ENCODE data around the gene LRCH1. TPM values are rescaled to one million over a fixed set of nuclear protein-coding genes. Genes with fewer than 3 reads are reported as not detected.

Gene LRCH1
- total RNA-seq, 1 experiment from 2014 or later: 27.0 TPM

GRCh38 chr13:46551410-46552302 lies 1.3 kb upstream of the LRCH1 start:
- Mint-ChIP-seq H3K27me3 (ENCODE audit: insufficient read depth, unreplicated experiment) (no peaks in the 10 kb centered on the region), H3K9me3 (ENCODE audit: unreplicated experiment) (no peaks in the 10 kb centered on the region), H3K27ac (ENCODE audit: unreplicated experiment) (peak overlapping the region; percentile 87), H3K4me1 (ENCODE audit: low read depth, unreplicated experiment) (peaks cover 27% of the 10 kb centered on the region), H3K36me3 (ENCODE audit: insufficient read depth, unreplicated experiment) (peaks cover 6% of the 10 kb centered on the region), H3K4me3 (ENCODE audit: unreplicated experiment) (peak overlapping the region; percentile 97)
- TF ChIP-seq CTCF (IDR thresholded peaks at IDR 0.05; ENCODE audit: insufficient read depth in 1 of 2, low read depth in 1 of 2, low read length in 1 of 2, severe bottlenecking in 1 of 2, unreplicated experiment in 1 of 2): peak; percentile 92 to 96
- H3K36me3 ChIP-seq (ENCODE audit: control insufficient read depth, insufficient read depth, low read length): no peaks in the 10 kb centered on the region
- POLR2A ChIA-PET: interaction anchor here (0.6 kb wide), 1 partner anchor 170 kb away, joined by 3 read pairs; no protein-coding TSS in a partner anchor
- no peaks in the 10 kb centered on the region for H3K27me3 ChIP-seq (replicated peaks; ENCODE audit: control insufficient read depth, insufficient read depth, low read length)
- no peaks in the 10 kb centered on the region for H3K9me3 ChIP-seq
- CTCF ChIA-PET: interaction anchor here (0.7 to 3.0 kb wide), 5 partner anchors 28 to 170 kb away, joined by 3 to 32 read pairs (median 5); no protein-coding TSS in a partner anchor
- intact Hi-C loops (cut with micrococcal nuclease; ENCODE audit: unreplicated experiment): loop anchor here (1.0 to 5.0 kb wide), 4 partner anchors 58 to 170 kb away; no protein-coding TSS in a partner anchor
- peak; percentile 87 to 89 for DNase-seq
- no TSS peak for BruUV-seq (replicated peaks)
- H3K4me1 ChIP-seq: peaks cover 24% of the 10 kb centered on the region
- H3K4me3 ChIP-seq (ENCODE audit: low read depth, low read length): peak overlapping the region; percentile 99

GRCh38 chr13:46552303-46552682 lies 677 bp upstream of the LRCH1 start:
- POLR2A ChIA-PET: interaction anchor here (0.6 kb wide), 1 partner anchor 169 kb away, joined by 3 read pairs; no protein-coding TSS in a partner anchor
- H3K27me3 Mint-ChIP-seq (ENCODE audit: insufficient read depth, unreplicated experiment): no peaks in the 10 kb centered on the region
- no peaks in the 10 kb centered on the region for H3K9me3 Mint-ChIP-seq (ENCODE audit: unreplicated experiment)
- Histone ChIP-seq H3K27me3 (replicated peaks; ENCODE audit: control insufficient read depth, insufficient read depth, low read length) (no peaks in the 10 kb centered on the region), H3K9me3 (no peaks in the 10 kb centered on the region), H3K4me1 (peaks cover 23% of the 10 kb centered on the region), H3K36me3 (ENCODE audit: control insufficient read depth, insufficient read depth, low read length) (no peaks in the 10 kb centered on the region), H3K4me3 (ENCODE audit: low read depth, low read length) (peak overlapping the region; percentile 99)
- no peak for DNase-seq
- H3K4me1 Mint-ChIP-seq (ENCODE audit: low read depth, unreplicated experiment): peaks cover 33% of the 10 kb centered on the region
- TSS peak; percentile 72 for BruUV-seq (replicated peaks)
- intact Hi-C loops (cut with micrococcal nuclease; ENCODE audit: unreplicated experiment): loop anchor here (5.0 kb wide), 1 partner anchor 105 kb away; no protein-coding TSS in a partner anchor
- CTCF ChIA-PET: interaction anchor here (0.8 to 3.0 kb wide), 4 partner anchors 29 to 169 kb away, joined by 4 to 32 read pairs (median 6); no protein-coding TSS in a partner anchor
- no peak for TF ChIP-seq CTCF (IDR thresholded peaks at IDR 0.05; ENCODE audit: insufficient read depth in 1 of 2, low read depth in 1 of 2, low read length in 1 of 2, severe bottlenecking in 1 of 2, unreplicated experiment in 1 of 2)
- H3K4me3 Mint-ChIP-seq (ENCODE audit: unreplicated experiment): peak overlapping the region; percentile 97
- H3K27ac Mint-ChIP-seq (ENCODE audit: unreplicated experiment): peak overlapping the region; percentile 87
- peaks cover 12% of the 10 kb centered on the region for H3K36me3 Mint-ChIP-seq (ENCODE audit: insufficient read depth, unreplicated experiment)

GRCh38 chr13:46553521-46553885 lies 533 bp downstream of the LRCH1 start:
- TF ChIP-seq CTCF (IDR thresholded peaks at IDR 0.05; ENCODE audit: insufficient read depth in 1 of 2, low read depth in 1 of 2, low read length in 1 of 2, severe bottlenecking in 1 of 2, unreplicated experiment in 1 of 2): no peak
- H3K36me3 Mint-ChIP-seq (ENCODE audit: insufficient read depth, unreplicated experiment): peaks cover 17% of the 10 kb centered on the region
- H3K27ac Mint-ChIP-seq (ENCODE audit: unreplicated experiment): peak overlapping the region; percentile 87
- peaks cover 33% of the 10 kb centered on the region for H3K4me1 Mint-ChIP-seq (ENCODE audit: low read depth, unreplicated experiment)
- intact Hi-C loops (cut with micrococcal nuclease; ENCODE audit: unreplicated experiment): loop anchor here (5.0 kb wide), 1 partner anchor 104 kb away; no protein-coding TSS in a partner anchor
- Histone ChIP-seq H3K36me3 (ENCODE audit: control insufficient read depth, insufficient read depth, low read length) (no peaks in the 10 kb centered on the region), H3K4me3 (ENCODE audit: low read depth, low read length) (peak overlapping the region; percentile 99), H3K27me3 (replicated peaks; ENCODE audit: control insufficient read depth, insufficient read depth, low read length) (no peaks in the 10 kb centered on the region), H3K9me3 (no peaks in the 10 kb centered on the region), H3K4me1 (peaks cover 23% of the 10 kb centered on the region)
- peak in 1 of 2 experiments; percentile 43 for DNase-seq
- no peaks in the 10 kb centered on the region for H3K27me3 Mint-ChIP-seq (ENCODE audit: insufficient read depth, unreplicated experiment)
- no peaks in the 10 kb centered on the region for H3K9me3 Mint-ChIP-seq (ENCODE audit: unreplicated experiment)
- H3K4me3 Mint-ChIP-seq (ENCODE audit: unreplicated experiment): peak overlapping the region; percentile 97
- ChIA-PET POLR2A (interaction anchor here (0.9 kb wide), 1 partner anchor 76 kb away, joined by 3 read pairs; no protein-coding TSS in a partner anchor), CTCF (interaction anchor here (3.0 kb wide), 1 partner anchor 168 kb away, joined by 32 read pairs; no protein-coding TSS in a partner anchor)
- BruUV-seq (replicated peaks): no TSS peak

Measured in Caco-2 (cell line).